Stimulated activated CD8-positive, alpha-beta memory T cell treated with anti-CD3 and anti-CD28 coated beads, Interleukin-12 subunit alpha, Interleukin-12 subunit beta, amount 100 ng/mL, for 4 hours (primary cell): ENCODE results near the gene DRAP1.

ENCODE experiments used
- DNase-seq: peaks from one replicate; pipeline ENCODE4 v3.0.0-alpha.2; 2020; ENCODE audit warnings: low read depth

DRAP1 gene

GRCh38 chr11:65903715-65904114, 15.5 kb upstream of the DRAP1 start:
- no peak for DNase-seq

- DNase-seq: no peak
These were observed 12.6 kb upstream of the DRAP1 start for GRCh38 chr11:65906602-65907001.

DNA sequence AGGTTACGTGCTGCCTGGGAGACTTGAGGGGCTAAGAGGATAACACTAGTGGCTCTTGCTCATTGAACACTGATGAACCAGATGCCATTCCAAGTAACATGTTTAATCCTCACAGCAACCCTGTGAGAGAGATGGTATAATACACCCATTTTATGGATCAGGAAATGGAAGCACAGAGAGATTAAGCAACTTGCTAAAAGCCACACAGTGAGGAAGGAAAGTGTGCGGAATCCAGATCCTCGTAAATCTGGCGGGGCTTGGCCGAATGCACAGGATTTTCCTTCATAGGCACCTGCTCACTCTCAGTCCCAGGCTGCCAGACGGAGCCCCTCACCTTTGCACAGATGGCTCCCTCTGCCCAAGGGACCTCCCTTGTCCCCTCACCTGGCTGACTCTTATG, 11.3 kb upstream of the DRAP1 start:
- no peak for DNase-seq

DNA sequence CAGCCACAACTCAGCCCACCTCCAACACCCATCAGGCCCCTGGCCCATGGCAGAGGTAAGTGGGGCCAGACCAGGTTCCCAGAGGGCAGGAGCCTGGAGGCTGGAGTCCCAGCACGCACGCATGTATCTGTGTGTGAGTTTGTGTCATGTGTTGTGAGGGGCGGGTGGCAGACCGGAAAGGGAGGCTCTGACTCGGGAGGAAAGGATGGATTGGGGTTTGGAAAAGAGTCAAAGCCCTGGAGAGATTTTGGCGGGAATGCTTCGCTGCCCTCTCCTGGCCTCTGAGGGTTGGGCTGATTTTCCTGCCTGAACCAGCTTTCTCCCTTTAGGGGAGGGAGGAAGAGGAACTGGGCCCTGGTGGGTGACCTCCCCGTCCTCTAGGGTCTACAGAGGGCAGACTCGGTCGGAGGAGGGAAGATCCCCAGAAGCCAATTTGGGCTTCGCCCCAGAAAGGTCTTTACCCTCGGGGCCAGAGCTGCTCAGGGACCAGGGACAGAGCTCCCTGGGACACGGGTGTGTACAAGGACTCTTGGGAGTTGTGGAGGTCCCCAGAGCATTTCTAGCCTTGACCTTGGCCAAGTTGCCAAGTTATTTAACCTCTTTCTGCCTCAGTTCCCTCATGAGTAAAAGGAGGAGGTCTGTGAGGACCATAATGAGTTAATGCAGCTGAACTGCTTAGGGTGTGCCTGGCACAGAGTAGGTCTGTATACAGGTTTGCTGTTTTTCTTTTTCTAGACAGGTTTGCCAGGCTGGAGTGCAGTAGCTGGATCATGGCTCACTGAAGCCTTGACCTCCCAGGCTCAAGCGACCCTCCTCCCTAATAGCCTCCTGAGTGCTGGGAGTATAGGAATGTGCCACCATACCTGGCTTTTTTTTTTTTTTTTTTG, 7.3 kb upstream of the DRAP1 start:
- DNase-seq: no peak

DNA sequence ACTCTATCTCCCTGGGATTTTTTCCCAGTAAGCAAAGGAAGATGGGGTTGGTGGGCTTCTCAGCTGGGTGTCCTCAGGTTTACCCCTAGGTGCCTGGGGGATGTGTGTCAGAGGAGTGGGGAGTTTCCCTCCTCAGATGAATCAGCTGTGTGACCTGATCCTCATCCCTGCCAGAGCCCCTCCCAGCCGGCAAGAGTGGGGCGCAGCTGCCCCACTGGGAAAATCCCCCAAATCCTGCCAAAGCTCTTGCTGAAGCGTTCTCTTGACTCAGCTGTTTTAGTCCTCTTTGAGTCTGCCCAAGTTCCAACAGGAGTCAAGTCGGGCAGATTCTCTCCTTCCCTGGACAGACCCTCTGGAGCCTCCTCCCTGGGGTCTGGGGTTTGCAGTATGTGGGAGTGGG, 6.4 kb upstream of the DRAP1 start:
- DNase-seq: no peak

DNA sequence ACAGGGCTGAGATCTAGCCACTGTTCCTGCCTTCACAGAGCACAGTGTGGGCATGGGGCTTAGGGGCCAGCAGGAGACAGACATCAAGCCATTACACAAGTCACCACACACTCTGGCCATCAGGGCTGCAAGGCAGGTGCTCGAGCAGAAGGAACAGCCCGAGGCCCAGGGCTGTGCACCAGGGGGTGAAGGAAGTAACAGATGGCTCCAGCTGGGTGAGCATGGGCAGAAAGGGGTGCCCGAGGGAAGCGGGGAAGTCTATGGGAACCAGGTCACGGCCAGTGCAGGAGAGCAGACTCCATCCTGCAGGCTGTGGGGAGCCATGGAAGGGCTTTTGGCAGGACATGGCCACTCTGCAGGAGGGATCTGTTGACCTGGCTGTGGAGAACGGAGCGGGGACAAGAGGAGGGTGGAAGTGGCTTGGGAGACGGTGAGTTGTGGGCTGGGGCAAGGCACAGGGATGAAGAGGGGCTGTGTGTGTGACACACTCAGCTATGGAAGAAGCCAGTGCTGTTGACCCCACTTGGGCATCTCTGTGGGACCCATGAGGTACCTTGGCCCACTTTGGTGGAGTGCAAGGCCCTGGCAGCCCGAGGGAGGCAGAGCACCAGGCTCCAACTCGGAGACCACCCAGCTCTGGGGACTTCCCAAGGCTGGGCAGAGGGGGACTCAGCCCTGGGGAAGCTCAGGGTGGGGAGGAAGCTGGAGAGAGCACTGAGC, 4.0 kb upstream of the DRAP1 start:
- DNase-seq: no peak

GRCh38 chr11:65915821-65916251, 3.4 kb upstream of the DRAP1 start:
- DNase-seq: no peak

DNA sequence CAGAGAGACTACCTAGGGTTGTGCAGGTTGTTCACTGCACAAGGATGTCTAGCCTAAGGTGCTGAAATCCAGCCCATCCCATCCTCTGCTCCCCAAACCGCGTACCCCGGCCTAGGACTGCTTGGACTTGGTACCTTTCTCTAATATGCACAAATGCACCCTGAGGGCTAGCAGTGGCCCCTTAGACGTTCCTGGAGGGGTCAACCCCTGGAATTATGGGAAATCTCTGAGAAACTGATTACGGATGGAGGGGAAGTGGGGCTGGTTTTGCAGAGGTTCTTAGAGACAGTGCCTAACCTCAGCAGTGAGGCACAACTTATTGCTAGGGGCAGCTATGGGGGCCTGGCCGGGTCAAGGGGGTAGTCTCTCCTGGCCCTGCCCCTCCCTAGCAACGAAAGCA, 2.8 kb upstream of the DRAP1 start:
- DNase-seq: no peak

DNA sequence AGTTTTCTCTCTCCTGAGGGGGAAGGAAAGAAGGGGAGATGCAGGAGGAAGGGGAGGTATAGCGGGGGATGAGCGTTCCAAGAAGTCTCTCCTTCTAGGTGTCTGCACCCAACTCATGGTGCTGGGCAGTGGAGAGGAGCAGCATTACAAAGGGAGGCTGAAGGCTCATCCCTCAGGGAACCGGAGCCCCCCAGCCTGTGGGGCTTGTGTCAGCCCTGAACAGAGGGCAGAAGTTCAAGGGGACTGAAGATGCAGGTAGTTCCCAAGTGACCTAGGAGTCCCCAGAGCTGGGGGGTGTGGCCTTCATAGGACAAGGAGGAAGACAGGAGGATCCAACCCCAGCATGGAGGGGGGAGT, 2.2 kb upstream of the DRAP1 start:
- no peak for DNase-seq

GRCh38 chr11:65917434-65918210, 1.6 kb upstream of the DRAP1 start:
- DNase-seq: no peak

- no peak for DNase-seq
These were observed 750 bp upstream of the DRAP1 start, which contains the start of gene C11orf68 for GRCh38 chr11:65918211-65919140. C11orf68 (minus strand) TSS chr11:65919062; CDS start chr11:65919031, 31 bp downstream.

DNA sequence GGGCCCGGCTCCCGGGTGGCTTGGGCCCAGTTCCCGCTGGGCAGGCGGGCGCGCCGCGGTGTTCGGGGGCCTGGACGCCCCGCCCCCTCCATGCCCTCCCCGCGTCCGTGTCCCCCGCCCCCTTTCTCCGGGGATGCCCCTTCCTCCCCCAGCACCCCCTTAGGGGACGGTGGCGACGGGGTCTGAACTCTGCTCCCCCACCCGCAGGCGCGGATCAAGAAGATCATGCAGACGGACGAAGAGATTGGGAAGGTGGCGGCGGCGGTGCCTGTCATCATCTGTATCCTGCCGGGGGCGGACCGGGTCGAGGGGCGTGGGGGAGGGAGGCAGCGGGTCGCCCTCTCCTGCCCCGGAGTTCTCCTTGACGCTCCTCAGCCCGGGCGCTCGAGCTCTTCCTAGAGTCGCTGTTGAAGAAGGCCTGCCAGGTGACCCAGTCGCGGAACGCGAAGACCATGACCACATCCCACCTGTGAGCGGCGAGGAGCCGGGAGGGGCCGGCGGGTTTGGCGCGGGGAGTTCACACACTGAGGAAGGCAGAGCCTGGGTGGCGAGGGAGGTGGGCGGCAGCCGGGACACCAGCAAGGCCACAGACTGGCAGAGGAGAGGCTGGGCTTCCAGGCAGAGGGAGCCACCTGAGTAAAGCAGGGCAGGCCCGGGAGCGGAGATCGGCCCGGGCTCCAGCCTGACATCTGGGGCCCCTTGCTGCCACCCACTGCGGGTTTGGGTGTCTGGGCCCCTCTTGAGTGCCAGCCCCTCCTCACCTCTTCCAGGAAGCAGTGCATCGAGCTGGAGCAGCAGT, 546 bp downstream of the DRAP1 start:
- no peak for DNase-seq

DNA sequence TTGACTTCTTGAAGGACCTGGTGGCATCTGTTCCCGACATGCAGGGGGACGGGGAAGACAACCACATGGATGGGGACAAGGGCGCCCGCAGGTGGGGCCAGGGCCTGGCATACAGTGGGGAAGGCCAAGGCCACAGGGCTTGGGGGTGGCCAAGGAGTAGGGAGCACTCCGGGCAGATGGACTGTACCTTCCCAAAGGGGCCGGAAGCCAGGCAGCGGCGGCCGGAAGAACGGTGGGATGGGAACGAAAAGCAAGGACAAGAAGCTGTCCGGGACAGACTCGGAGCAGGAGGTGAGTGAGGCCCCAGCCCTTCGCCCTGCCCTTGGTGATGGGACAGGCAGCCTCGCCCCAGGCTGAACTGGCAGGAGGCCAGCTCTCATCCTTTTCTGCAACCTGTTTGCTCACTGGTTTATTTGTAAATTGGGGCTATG, 1.2 kb downstream of the DRAP1 start:
- no peak for DNase-seq

DNA sequence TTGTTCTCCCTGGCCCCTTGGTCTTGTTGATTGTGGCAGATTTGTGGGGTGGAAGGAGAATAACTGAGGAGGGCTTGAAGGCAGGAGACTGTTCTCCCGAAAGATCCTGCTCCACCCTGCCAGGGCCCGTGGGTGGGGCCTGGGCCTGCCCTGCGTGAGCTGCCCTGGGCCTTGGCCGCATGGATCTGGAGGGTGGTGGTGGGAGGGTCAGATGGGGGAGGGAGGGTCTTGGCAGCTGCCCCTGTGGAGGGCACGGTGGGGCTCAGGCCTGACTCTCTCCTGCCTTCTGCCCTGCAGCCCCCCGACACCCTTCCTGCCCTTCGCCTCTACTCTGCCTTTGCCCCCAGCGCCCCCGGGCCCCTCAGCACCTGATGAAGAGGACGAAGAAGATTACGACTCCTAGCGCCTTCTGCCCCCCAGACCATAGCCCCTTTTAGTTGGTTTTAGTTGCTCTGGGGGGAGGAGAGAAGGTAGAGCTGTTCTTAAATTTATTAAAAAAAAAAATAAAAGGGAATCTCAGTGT, 1.9 kb downstream of the DRAP1 start:
- no peak for DNase-seq

DNA sequence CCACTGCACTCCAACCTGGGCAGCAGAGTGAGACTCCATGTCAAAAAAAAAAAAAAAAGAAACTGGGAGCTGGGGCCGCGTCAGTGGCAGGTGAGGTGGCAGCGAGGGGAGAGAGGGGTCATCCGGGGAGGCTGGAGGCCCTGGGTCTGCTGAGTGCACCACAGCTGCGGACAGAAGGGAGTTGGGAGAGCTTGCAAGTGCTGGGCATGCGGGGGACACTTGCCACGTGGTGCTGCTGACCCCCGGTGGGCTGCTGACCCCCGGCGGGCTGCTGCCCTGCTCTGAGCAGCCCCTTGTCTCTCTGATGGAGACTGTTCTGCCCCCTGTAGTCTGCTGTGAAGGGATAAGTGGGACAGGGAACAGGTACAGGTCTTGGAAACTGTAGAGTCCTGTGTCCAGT, 2.6 kb downstream of the DRAP1 start:
- no peak for DNase-seq

- no peak for DNase-seq
These were observed 3.3 kb downstream of the DRAP1 start for GRCh38 chr11:65922565-65922964.

DNA sequence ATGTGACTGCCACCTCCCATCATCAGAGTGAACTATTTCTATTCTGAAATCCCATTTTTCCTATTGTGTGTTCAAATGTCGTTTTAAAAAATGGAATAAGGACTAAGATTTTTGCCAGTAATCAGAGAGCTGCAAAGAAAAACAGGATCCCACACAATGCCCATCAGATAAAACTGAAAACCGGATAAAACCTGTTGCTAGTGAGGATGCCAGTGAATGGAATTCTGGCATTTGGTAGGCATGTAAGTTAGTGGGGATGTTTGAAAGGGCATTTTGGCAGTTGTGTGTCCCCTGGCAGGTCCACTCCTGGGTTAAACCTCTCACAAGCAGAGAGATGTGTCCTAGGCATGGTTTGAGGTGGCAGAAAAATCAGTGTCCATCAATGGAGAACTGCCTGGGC, 6.2 kb downstream of the DRAP1 start:
- no peak for DNase-seq

GRCh38 chr11:65927904-65928397, 8.7 kb downstream of the DRAP1 start:
- peak; percentile 58 for DNase-seq

DNA sequence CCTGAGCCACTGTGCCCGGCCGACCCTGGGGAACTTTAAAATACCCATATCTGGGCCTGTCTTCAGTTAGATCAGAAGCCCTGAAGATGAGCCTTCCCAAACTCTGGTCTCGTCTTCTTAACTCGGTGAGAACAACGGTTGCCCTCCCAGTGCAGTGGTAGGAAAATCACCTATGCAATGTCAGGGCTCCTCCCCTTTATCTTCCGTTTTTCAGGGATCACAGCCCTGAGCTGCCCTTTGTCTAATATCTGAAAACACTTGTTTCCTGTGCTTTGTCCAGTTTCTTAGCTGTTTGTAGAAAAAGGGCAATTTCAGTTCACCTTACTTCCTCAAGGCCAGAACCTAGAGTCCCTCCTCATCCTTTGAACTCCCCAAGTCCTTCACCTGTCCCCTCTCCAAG, 9.4 kb downstream of the DRAP1 start:
- no peak for DNase-seq
